Measurements from ENCODE around the gene TRIM71.
"Not testable (repeated sequence)": the region's sequence is repeated elsewhere in the genome, so short reads cannot be mapped to it uniquely, and the experiment has no call there.

TRIM71 gene

DNA sequence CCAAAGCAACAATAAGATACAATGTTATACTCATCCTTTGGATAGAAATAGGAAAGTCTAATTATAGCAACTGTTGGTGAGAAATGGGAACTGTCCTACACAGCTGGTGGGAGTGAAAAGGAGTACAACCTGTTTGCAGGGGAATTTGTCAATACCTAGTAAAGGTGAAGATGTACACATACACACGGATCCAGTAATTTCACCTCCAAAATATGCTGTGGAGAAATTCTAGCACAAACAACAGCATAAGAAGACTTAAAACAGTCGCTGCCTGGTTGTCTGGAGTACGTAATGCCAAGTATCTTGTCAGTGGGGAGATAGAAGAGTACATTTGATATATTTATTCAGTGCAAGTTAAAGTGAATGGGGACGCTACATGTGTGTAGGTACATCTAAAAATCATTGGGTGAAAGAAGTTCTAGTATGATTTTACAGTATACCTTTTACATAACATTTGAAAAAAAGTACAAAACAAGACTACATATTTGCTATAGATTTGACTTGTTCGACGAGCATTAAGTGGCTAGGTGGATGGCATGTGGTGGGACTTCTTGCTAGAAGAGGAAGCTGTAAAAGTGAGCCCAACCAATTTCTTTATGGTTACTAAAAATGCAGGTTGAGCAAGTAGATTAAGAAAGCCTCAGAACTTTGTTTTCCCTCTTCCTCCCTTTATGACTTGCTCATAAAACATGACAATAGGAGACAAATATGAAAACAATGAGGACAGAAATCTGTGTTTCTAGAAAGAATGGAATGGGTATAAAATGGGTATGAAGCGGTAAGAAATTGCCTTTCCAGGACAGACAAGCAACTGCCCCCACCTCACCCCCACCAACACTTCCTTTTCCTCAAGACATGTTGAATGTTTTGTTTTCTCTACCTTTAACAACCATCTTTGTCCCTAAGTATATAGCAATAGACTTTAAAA lies 83.5 kb downstream of the TRIM71 start:
- H3K4me3 ChIP-seq (replicated peaks in 1 of 2; ENCODE audit: low read depth in 2 of 2, low read length in 2 of 2) = no peak overlapping the region
- TF ChIP-seq, protein P1, sequence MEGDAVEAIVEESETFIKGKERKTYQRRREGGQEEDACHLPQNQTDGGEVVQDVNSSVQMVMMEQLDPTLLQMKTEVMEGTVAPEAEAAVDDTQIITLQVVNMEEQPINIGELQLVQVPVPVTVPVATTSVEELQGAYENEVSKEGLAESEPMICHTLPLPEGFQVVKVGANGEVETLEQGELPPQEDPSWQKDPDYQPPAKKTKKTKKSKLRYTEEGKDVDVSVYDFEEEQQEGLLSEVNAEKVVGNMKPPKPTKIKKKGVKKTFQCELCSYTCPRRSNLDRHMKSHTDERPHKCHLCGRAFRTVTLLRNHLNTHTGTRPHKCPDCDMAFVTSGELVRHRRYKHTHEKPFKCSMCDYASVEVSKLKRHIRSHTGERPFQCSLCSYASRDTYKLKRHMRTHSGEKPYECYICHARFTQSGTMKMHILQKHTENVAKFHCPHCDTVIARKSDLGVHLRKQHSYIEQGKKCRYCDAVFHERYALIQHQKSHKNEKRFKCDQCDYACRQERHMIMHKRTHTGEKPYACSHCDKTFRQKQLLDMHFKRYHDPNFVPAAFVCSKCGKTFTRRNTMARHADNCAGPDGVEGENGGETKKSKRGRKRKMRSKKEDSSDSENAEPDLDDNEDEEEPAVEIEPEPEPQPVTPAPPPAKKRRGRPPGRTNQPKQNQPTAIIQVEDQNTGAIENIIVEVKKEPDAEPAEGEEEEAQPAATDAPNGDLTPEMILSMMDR (IDR thresholded peaks at IDR 0.05; ENCODE audit: low read depth, low read length) = no peak
- peak in 1 of 2 donors; percentile 15 for DNase-seq (ENCODE audit: low read depth in 2 of 2)

DNA sequence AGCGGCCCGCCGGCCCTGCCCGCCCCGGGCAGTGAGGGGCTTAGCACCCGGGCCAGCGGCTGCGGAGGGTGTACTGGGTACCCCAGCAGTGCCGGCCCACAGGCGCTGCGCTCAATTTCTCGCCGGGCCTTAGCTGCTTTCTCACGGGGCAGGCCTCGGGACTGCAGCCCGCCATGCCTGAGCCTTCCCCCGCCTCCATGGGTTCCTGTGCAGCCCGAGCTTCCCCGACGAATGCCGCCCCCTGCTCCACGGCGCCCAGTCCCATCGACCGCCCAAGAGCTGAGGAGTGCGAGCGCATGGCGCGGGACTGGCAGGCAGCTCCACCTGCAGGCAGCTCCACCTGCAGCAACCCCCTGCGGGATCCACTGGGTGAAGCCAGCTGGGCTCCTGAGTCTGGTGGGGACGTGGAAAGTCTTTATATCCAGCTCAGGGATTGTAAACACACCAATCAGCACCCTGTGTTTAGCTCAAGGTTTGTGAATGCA lies 85.1 kb downstream of the TRIM71 start:
- H3K4me3 ChIP-seq (replicated peaks in 1 of 2; ENCODE audit: low read depth in 2 of 2, low read length in 2 of 2); DNase-seq (ENCODE audit: low read depth in 2 of 2): not testable (repeated sequence)

DNA sequence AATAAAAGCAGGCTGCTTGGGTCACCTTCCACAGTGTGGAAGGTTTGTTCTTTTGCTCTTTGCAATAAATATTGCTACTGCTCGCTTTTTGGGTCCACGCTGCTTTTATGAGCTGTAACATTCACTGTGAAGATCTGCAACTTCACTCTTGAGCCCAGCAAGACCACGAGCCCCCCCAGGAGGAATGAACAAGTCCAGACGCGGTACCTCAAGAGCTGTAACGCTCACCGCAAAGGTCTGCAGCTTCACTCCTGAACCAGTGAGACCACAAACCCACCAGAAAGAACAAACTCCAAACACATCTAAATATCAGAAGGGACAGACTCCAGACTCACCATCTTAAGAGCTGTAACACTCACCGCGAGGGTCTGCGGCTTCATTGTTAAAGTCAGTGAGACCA lies 86.2 kb downstream of the TRIM71 start:
- H3K4me3 ChIP-seq (replicated peaks in 1 of 2; ENCODE audit: low read depth in 2 of 2, low read length in 2 of 2) = no peak overlapping the region
- no peak for DNase-seq (ENCODE audit: low read depth in 2 of 2)
- TF ChIP-seq, protein P1 (IDR thresholded peaks at IDR 0.05; ENCODE audit: low read depth, low read length) = no peak

DNA sequence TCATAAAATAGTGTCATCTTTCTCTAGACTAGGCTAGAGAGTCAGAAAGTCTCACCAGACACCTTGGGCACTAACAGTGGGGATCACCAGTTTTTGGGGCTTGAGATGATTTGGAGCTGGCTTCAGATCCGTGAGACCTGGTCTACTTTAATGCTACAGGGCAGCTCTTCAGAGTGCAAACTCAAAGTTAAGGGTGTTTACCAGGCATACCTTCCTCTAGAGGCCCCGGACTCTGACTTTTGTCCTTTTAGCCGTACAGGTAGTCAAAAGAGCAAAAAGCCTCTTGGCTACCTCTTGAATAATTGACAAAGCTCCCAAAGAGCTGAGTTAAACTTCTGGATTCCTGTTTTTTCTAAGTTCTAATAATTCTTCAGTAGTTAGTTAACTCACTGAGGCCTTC lies 92.2 kb downstream of the TRIM71 start:
- no peak for DNase-seq (ENCODE audit: low read depth in 2 of 2)
- TF ChIP-seq, protein P1 (IDR thresholded peaks at IDR 0.05; ENCODE audit: low read depth, low read length) = no peak
- H3K4me3 ChIP-seq (replicated peaks in 1 of 2; ENCODE audit: low read depth in 2 of 2, low read length in 2 of 2) = no peak overlapping the region

DNA sequence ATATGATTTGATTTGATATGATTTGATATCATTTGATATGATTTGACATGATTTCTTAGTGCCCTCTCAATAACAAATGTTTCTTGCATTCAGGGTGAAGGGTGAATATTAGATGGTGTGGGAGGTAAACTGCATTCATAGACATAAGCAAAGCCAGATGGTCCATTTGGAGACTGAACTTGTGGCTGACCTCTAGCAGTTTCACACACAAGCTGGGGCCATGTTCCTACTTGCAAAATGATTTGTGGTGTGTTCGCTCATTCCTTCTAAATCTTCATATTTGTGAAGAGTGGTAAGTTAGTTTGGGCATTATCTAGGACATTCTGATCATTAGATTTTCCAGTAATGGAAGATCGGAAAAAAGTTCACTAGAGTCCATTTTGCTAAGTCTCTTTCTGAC lies 93.2 kb downstream of the TRIM71 start:
- DNase-seq (ENCODE audit: low read depth in 2 of 2) = peak in 1 of 2 donors; percentile 31
- TF ChIP-seq, protein P1 (IDR thresholded peaks at IDR 0.05; ENCODE audit: low read depth, low read length) = no peak
- H3K4me3 ChIP-seq (replicated peaks in 1 of 2; ENCODE audit: low read depth in 2 of 2, low read length in 2 of 2) = no peak overlapping the region

DNA sequence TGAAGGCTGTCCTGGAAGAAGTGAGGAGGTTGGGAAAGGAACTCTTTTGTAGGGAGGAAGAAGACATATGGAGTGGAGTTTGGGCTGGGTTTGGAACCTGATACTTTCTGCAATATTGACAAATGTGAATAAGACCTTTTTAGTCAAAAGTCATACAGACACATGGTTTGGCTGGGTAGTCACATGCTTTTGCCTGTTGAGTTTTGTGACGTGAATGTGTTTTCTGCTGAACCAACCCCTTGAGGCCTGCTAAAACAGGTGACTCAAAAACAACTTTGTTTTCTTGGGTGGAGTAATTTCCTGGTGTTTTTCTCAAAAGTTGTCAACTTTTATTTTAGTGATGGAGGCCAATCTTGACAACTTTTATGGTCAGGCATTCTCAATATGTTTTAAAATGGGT lies 94.2 kb downstream of the TRIM71 start:
- no peak for DNase-seq (ENCODE audit: low read depth in 2 of 2)
- TF ChIP-seq, protein P1 (IDR thresholded peaks at IDR 0.05; ENCODE audit: low read depth, low read length) = no peak
- H3K4me3 ChIP-seq (replicated peaks in 1 of 2; ENCODE audit: low read depth in 2 of 2, low read length in 2 of 2) = no peak overlapping the region

DNA sequence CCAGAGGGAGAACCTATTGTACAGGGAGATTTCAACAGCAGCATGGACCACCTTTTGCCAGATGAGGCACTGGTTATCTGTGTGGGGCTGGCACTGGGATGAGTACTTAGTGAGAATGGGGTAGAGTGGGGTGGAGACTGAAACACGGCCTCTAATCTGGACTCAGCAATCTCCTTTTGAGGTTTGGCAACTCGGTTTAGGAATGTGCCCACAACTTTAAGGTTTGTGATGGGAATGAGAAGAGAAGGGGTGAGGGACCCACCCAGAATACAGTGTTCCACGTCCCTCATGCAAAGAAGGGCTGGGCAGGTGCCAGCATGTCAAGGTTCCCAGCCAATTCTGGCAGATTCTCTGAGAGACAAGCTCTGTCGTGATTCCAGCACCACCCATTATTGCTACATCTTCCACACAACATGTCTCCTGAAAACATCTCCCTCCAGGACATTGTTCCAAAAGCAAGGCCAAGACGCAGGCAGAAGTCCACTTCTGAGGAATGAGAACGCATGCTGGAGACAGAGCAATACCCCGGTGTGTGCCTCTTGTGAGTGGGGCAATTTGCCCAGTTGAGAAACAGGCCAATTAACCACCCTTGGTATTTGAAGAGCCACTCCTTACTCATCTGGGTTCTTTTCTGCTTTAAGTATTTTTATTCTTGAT lies 96.1 kb downstream of the TRIM71 start:
- DNase-seq (ENCODE audit: low read depth in 2 of 2) = peak; percentile 10 to 93
- H3K4me3 ChIP-seq (replicated peaks in 1 of 2; ENCODE audit: low read depth in 2 of 2, low read length in 2 of 2) = no peak overlapping the region
- TF ChIP-seq, protein P1 (IDR thresholded peaks at IDR 0.05; ENCODE audit: low read depth, low read length) = no peak

Data from cardiac fibroblast (primary cell).